ENCODE measurements around the gene FAIM2. TPM values are rescaled to one million over a fixed set of nuclear protein-coding genes. Genes with fewer than 3 reads are reported as not detected.

FAIM2 gene
- total RNA-seq, 2 donors from 2014 or later, result 1.0 to 4.9 TPM

GRCh38 chr12:49887536-49888401 lies 15.9 kb downstream of the FAIM2 start:
- H3K27ac ChIP-seq, result no peak overlapping the region
- WGBS, 2 donors, result 68 to 71% methylated on average over 9 to 15 of the region's 15 CpGs
- H3K4me1 ChIP-seq, result peaks cover 13% of the 10 kb centered on the region
- TF ChIP-seq CTCF (IDR thresholded peaks at IDR 0.05) (no peak), POLR2A (IDR thresholded peaks at IDR 0.05) (no peak)
- ATAC-seq (no peak), DNase-seq (no peak)
- H3K36me3 ChIP-seq (replicated peaks in 1 of 2; ENCODE audit: insufficient read depth in 1 of 2, low read depth in 2 of 2), result no peaks in the 10 kb centered on the region
- H3K9me3 ChIP-seq, result no peaks in the 10 kb centered on the region
- intact Hi-C loops (cut with DNase I), result no loop called here
- H3K4me3 ChIP-seq, result no peak overlapping the region
- no peaks in the 10 kb centered on the region for H3K27me3 ChIP-seq

GRCh38 chr12:49887091-49887490 lies 16.6 kb downstream of the FAIM2 start:
- no peak overlapping the region for H3K4me3 ChIP-seq
- TF ChIP-seq CTCF (IDR thresholded peaks at IDR 0.05) (no peak), POLR2A (IDR thresholded peaks at IDR 0.05) (no peak)
- 60 to 76% methylated on average over 6 to 9 of the region's 9 CpGs for WGBS, 2 donors
- H3K36me3 ChIP-seq (replicated peaks in 1 of 2; ENCODE audit: insufficient read depth in 1 of 2, low read depth in 2 of 2), result no peaks in the 10 kb centered on the region
- ATAC-seq (no peak), DNase-seq (no peak)
- intact Hi-C loops (cut with DNase I), result no loop called here
- H3K27ac ChIP-seq, result no peak overlapping the region
- no peaks in the 10 kb centered on the region for H3K9me3 ChIP-seq
- H3K27me3 ChIP-seq, result no peaks in the 10 kb centered on the region
- H3K4me1 ChIP-seq, result peaks cover 13% of the 10 kb centered on the region

- no peak overlapping the region for H3K27ac ChIP-seq
- no peaks in the 10 kb centered on the region for H3K9me3 ChIP-seq
- no peak for ATAC-seq
- H3K4me1 ChIP-seq, result peaks cover 13% of the 10 kb centered on the region
- H3K27me3 ChIP-seq, result no peaks in the 10 kb centered on the region
- WGBS, 2 donors, result 45 to 60% methylated on average over 11 to 16 of the region's 16 CpGs
- TF ChIP-seq POLR2A (IDR thresholded peaks at IDR 0.05), result no peak
- no peak for TF ChIP-seq CTCF (IDR thresholded peaks at IDR 0.05)
- intact Hi-C loops (cut with DNase I), result no loop called here
- H3K36me3 ChIP-seq (replicated peaks in 1 of 2; ENCODE audit: insufficient read depth in 1 of 2, low read depth in 2 of 2), result no peaks in the 10 kb centered on the region
- no peak for DNase-seq
- no peak overlapping the region for H3K4me3 ChIP-seq
These were observed 17.8 kb downstream of the FAIM2 start for GRCh38 chr12:49885663-49886461.

GRCh38 chr12:49885118-49885517 lies 18.6 kb downstream of the FAIM2 start:
- WGBS, 2 donors, result 45 to 71% methylated on average over 6 of the region's 6 CpGs
- H3K9me3 ChIP-seq, result no peaks in the 10 kb centered on the region
- DNase-seq, result no peak

More at GRCh38 chr12:49885118-49885517, 18.6 kb downstream of the FAIM2 start:
- Histone ChIP-seq H3K27ac (no peak overlapping the region), H3K36me3 (replicated peaks in 1 of 2; ENCODE audit: insufficient read depth in 1 of 2, low read depth in 2 of 2) (no peaks in the 10 kb centered on the region), H3K4me1 (peaks cover 13% of the 10 kb centered on the region), H3K27me3 (no peaks in the 10 kb centered on the region), H3K4me3 (no peak overlapping the region)
- TF ChIP-seq POLR2A (IDR thresholded peaks at IDR 0.05), result no peak
- no peak for TF ChIP-seq CTCF (IDR thresholded peaks at IDR 0.05)
- ATAC-seq, result no peak
- intact Hi-C loops (cut with DNase I), result no loop called here
